Mucosa of stomach (tissue), 1 donor: ENCODE measurements around the gene ICA1L.
"Not testable (repeated sequence)": the region's sequence is repeated elsewhere in the genome, so short reads cannot be mapped to it uniquely, and the experiment has no call there.

Experiments
- H3K27me3 ChIP-seq: one replicate; pipeline ENCODE4 v1.7.0; 2013; ENCODE audit warnings: mild to moderate bottlenecking, low read length; ENCODE audit not compliant: control insufficient read depth, insufficient read depth
- H3K36me3 ChIP-seq: one replicate; pipeline ENCODE4 v1.7.0; 2013; ENCODE audit warnings: low read length; ENCODE audit not compliant: control insufficient read depth, insufficient read depth
- H3K4me1 ChIP-seq: one replicate; pipeline ENCODE4 v1.7.0; 2013; ENCODE audit warnings: mild to moderate bottlenecking, low read length; ENCODE audit not compliant: control insufficient read depth, insufficient read depth
- H3K4me3 ChIP-seq: one replicate; pipeline ENCODE4 v1.7.0; 2013; ENCODE audit warnings: low read length
- H3K9ac ChIP-seq: one replicate; pipeline ENCODE4 v1.7.0; 2013; ENCODE audit warnings: mild to moderate bottlenecking, low read length, moderate library complexity
- H3K9me3 ChIP-seq: one replicate; pipeline ENCODE4 v1.7.0; 2013; ENCODE audit warnings: mild to moderate bottlenecking, low read length, moderate library complexity; ENCODE audit not compliant: control insufficient read depth
- donor health status: Pancreatic carcinoma.

The ICA1L gene

GRCh38 chr2:202883987-202884675 lies 12.6 kb upstream of the ICA1L start:
- H3K9ac ChIP-seq: no peak overlapping the region
- H3K4me1 ChIP-seq: no peaks in the 10 kb centered on the region
- no peaks in the 10 kb centered on the region for H3K36me3 ChIP-seq
- H3K4me3 ChIP-seq: no peak overlapping the region
- no peaks in the 10 kb centered on the region for H3K27me3 ChIP-seq
- no peaks in the 10 kb centered on the region for H3K9me3 ChIP-seq

- H3K36me3 ChIP-seq: no peaks in the 10 kb centered on the region
- H3K4me1 ChIP-seq: no peaks in the 10 kb centered on the region
- H3K9me3 ChIP-seq: no peaks in the 10 kb centered on the region
- no peaks in the 10 kb centered on the region for H3K27me3 ChIP-seq
- no peak overlapping the region for H3K9ac ChIP-seq
- H3K4me3 ChIP-seq: no peak overlapping the region
Measured at GRCh38 chr2:202881570-202881969, 10.0 kb upstream of the ICA1L start.

GRCh38 chr2:202877699-202878098 lies 6.1 kb upstream of the ICA1L start:
- Histone ChIP-seq H3K4me3 (no peak overlapping the region), H3K36me3 (no peaks in the 10 kb centered on the region), H3K9me3 (no peaks in the 10 kb centered on the region), H3K27me3 (no peaks in the 10 kb centered on the region), H3K9ac (no peak overlapping the region), H3K4me1 (no peaks in the 10 kb centered on the region)

GRCh38 chr2:202870431-202871299 lies 901 bp downstream of the ICA1L start:
- Histone ChIP-seq H3K4me1 (no peaks in the 10 kb centered on the region), H3K4me3 (peak overlapping the region; percentile 87), H3K27me3 (no peaks in the 10 kb centered on the region), H3K9ac (peak overlapping the region; percentile 80), H3K36me3 (no peaks in the 10 kb centered on the region), H3K9me3 (no peaks in the 10 kb centered on the region)

- no peaks in the 10 kb centered on the region for H3K9me3 ChIP-seq
- H3K27me3 ChIP-seq: no peaks in the 10 kb centered on the region
- H3K36me3 ChIP-seq: no peaks in the 10 kb centered on the region
- no peak overlapping the region for H3K4me3 ChIP-seq
- H3K4me1 ChIP-seq: no peaks in the 10 kb centered on the region
- H3K9ac ChIP-seq: no peak overlapping the region
Measured at GRCh38 chr2:202861987-202862386, 9.6 kb downstream of the ICA1L start.

- Histone ChIP-seq H3K4me1 (no peaks in the 10 kb centered on the region), H3K4me3 (no peak overlapping the region), H3K36me3 (no peaks in the 10 kb centered on the region), H3K9ac (no peak overlapping the region), H3K27me3 (no peaks in the 10 kb centered on the region), H3K9me3 (no peaks in the 10 kb centered on the region)
Measured at GRCh38 chr2:202858601-202859000, 13.0 kb downstream of the ICA1L start.

GRCh38 chr2:202849343-202849742 lies 22.2 kb downstream of the ICA1L start:
- not testable (repeated sequence) for H3K9ac ChIP-seq, H3K36me3 ChIP-seq, H3K27me3 ChIP-seq, H3K9me3 ChIP-seq, H3K4me3 ChIP-seq, H3K4me1 ChIP-seq

GRCh38 chr2:202848813-202849212 lies 22.8 kb downstream of the ICA1L start:
- no peak overlapping the region for H3K4me3 ChIP-seq
- no peak overlapping the region for H3K9ac ChIP-seq
- no peaks in the 10 kb centered on the region for H3K9me3 ChIP-seq
- no peaks in the 10 kb centered on the region for H3K27me3 ChIP-seq
- H3K4me1 ChIP-seq: no peaks in the 10 kb centered on the region
- no peaks in the 10 kb centered on the region for H3K36me3 ChIP-seq

- no peak overlapping the region for H3K4me3 ChIP-seq
- no peaks in the 10 kb centered on the region for H3K36me3 ChIP-seq
- H3K4me1 ChIP-seq: no peaks in the 10 kb centered on the region
- H3K9me3 ChIP-seq: no peaks in the 10 kb centered on the region
- no peaks in the 10 kb centered on the region for H3K27me3 ChIP-seq
- H3K9ac ChIP-seq: no peak overlapping the region
Measured at GRCh38 chr2:202847693-202848524, 23.7 kb downstream of the ICA1L start.

- no peaks in the 10 kb centered on the region for H3K4me1 ChIP-seq
- no peaks in the 10 kb centered on the region for H3K36me3 ChIP-seq
- H3K9ac ChIP-seq: no peak overlapping the region
Measured at GRCh38 chr2:202844656-202845055, 26.9 kb downstream of the ICA1L start.

GRCh38 chr2:202842690-202843089 lies 28.9 kb downstream of the ICA1L start:
- H3K9ac ChIP-seq: no peak overlapping the region
- H3K36me3 ChIP-seq: no peaks in the 10 kb centered on the region

More at GRCh38 chr2:202844656-202845055, 26.9 kb downstream of the ICA1L start:
- H3K4me3 ChIP-seq: no peak overlapping the region
- H3K27me3 ChIP-seq: no peaks in the 10 kb centered on the region
- no peaks in the 10 kb centered on the region for H3K9me3 ChIP-seq

More at GRCh38 chr2:202842690-202843089, 28.9 kb downstream of the ICA1L start:
- H3K27me3 ChIP-seq: no peaks in the 10 kb centered on the region
- H3K4me1 ChIP-seq: no peaks in the 10 kb centered on the region
- no peak overlapping the region for H3K4me3 ChIP-seq
- H3K9me3 ChIP-seq: no peaks in the 10 kb centered on the region
